Transverse colon (tissue), 4 donors: ENCODE data around the gene HNF1B. TPM values are rescaled to one million over a fixed set of nuclear protein-coding genes. Genes with fewer than 3 reads are reported as not detected.

Experiments
- DNase-seq: peaks from one replicate; pipeline ENCODE4 v3.0.0-alpha.2; 2019
- H3K27ac ChIP-seq, 4 donors: fragments of 200-600 bp; sonication (generic); 2 replicates each; pipeline ENCODE4 v1.5.1; 2016 to 2018; ENCODE audit warnings: inconsistent platforms in 4 of 4
- H3K27me3 ChIP-seq: fragments of 200-600 bp; sonication (generic); 2 replicates; pipeline ENCODE4 v1.5.1; 2017; ENCODE audit warnings: inconsistent platforms
- H3K36me3 ChIP-seq, 4 donors: fragments of 200-600 bp; sonication (generic); 2 replicates each; pipeline ENCODE4 v1.5.1; 2017 to 2019; ENCODE audit warnings: inconsistent platforms in 4 of 4
- H3K4me1 ChIP-seq, 4 donors: fragments of 200-600 bp; sonication (generic); 2 replicates each; pipeline ENCODE4 v1.5.1; 2017 to 2020; ENCODE audit warnings: inconsistent platforms in 4 of 4
- H3K4me3 ChIP-seq, 4 donors: fragments of 200-600 bp; sonication (generic); 1 replicate in 1 of 4; 2 replicates in 3 of 4; pipeline versions ENCODE4 v1.5.1 to v1.6.1; 2017 to 2019; ENCODE audit warnings: inconsistent platforms in 4 of 4
- H3K9me3 ChIP-seq, 2 donors: fragments of 200-600 bp; sonication (generic); 2 replicates each; pipeline ENCODE4 v1.5.1; 2017 to 2019; ENCODE audit warnings: inconsistent platforms in 2 of 2
- CTCF ChIP-seq, 5 experiments: fragments of 200-600 bp in 3 of 5; fragments of 450-650 bp in 2 of 5; sonication (generic) in 3 of 5; IDR thresholded peaks; 1 replicate in 2 of 5; 2 replicates in 3 of 5; pipeline ENCODE4 v1.5.1; 2016 to 2017; ENCODE audit warnings: antibody characterized with exemption in 5 of 5, inconsistent platforms in 3 of 5, mild to moderate bottlenecking in 2 of 5, moderate library complexity in 1 of 5
- EP300 ChIP-seq: sonication (generic); formaldehyde crosslinking; IDR thresholded peaks from one replicate; pipeline ENCODE4 v1.6.1; 2017; ENCODE audit warnings: antibody characterized with exemption, low read depth
- POLR2A ChIP-seq: fragments of 450-650 bp; IDR thresholded peaks from one replicate; pipeline ENCODE4 v1.6.1; 2016; ENCODE audit warnings: antibody characterized with exemption, mild to moderate bottlenecking, moderate library complexity
- POLR2AphosphoS5 ChIP-seq, 3 donors: sonication (generic); formaldehyde crosslinking; IDR thresholded peaks; one replicate each; pipeline ENCODE4 v1.6.1; 2016; ENCODE audit warnings: antibody characterized with exemption in 3 of 3
- WGBS, 2 donors: methylation state at CpG; one replicate each; pipeline ENCODE4 v1.1.5; 2018; ENCODE audit warnings: low coverage in 1 of 2; 5-methylcytosine and 5-hydroxymethylcytosine counted together
- in situ Hi-C, 4 donors: fragments of 200-750 bp; cut with MboI; loops; one replicate each; pipeline versions ENCODE4 v1.15.0 to v1.15.1; 2017; ENCODE audit warnings: low sequenced_read_pairs in 3 of 4, low pct_ligation_motif_present in 1 of 4, low pct_unique_long_range_greater_than_20kb in 1 of 4
- intact Hi-C: fragments of 100-400 bp; cut with DNase I; formaldehyde crosslinking; loops from one replicate; pipeline ENCODE4 v1.15.1; 2023; ENCODE audit warnings: low total_unique reads
- total RNA-seq, 4 donors: library from RNA; depleted of rRNA; stranded (reverse); fragments of >200 nt; gene quantifications; one replicate each; pipeline ENCODE4 v1.1.0, GENCODE V29; 2016

HNF1B gene
- total RNA-seq, 4 donors from 2014 or later: 22.7 to 35.2 (median 24.9) TPM

GRCh38 chr17:37732316-37732715, 12.5 kb downstream of the HNF1B start:
- DNase-seq: no peak
- Histone ChIP-seq H3K9me3 (no peaks in the 10 kb centered on the region), H3K27me3 (peaks cover 20% of the 10 kb centered on the region), H3K4me1 (peaks cover 0 to 12% (median 6%) of the 10 kb centered on the region in 4 donors), H3K36me3 (peaks cover 0 to 7% (median 0%) of the 10 kb centered on the region in 4 donors), H3K4me3 (no peak overlapping the region), H3K27ac (no peak overlapping the region)
- TF ChIP-seq CTCF (IDR thresholded peaks at IDR 0.05): no peak
- TF ChIP-seq POLR2AphosphoS5 (IDR thresholded peaks at IDR 0.05): no peak
- TF ChIP-seq POLR2A: no peak
- no peak for TF ChIP-seq EP300
- in situ Hi-C loops: no loop called here
- intact Hi-C loops: no loop called here
- 75 to 80% methylated on average over 1 to 4 of the region's 4 CpGs for WGBS, 2 donors

GRCh38 chr17:37731056-37731455, 13.8 kb downstream of the HNF1B start:
- no peak for DNase-seq
- TF ChIP-seq EP300: no peak
- Histone ChIP-seq H3K4me1 (peaks cover 0 to 25% (median 19%) of the 10 kb centered on the region in 4 donors), H3K27ac (no peak overlapping the region), H3K9me3 (no peaks in the 10 kb centered on the region), H3K27me3 (peaks cover 9% of the 10 kb centered on the region), H3K36me3 (peaks cover 0 to 7% (median 0%) of the 10 kb centered on the region in 4 donors), H3K4me3 (no peak overlapping the region)
- intact Hi-C loops (no loop called here), in situ Hi-C loops (no loop called here)
- 78 to 86% methylated on average over 2 to 12 of the region's 12 CpGs for WGBS, 2 donors

- H3K27ac ChIP-seq: peak overlapping the region in 1 of 4 donors; percentile 9
- H3K27me3 ChIP-seq: no peaks in the 10 kb centered on the region
- in situ Hi-C loops (no loop called here), intact Hi-C loops (no loop called here)
- no peak for TF ChIP-seq POLR2AphosphoS5 (IDR thresholded peaks at IDR 0.05)
- TF ChIP-seq POLR2A: no peak
- no peak for TF ChIP-seq EP300
- no peak for TF ChIP-seq CTCF (IDR thresholded peaks at IDR 0.05)
- no peak for DNase-seq
- H3K4me3 ChIP-seq: no peak overlapping the region
- 41 to 83% methylated on average over 1 to 6 of the region's 6 CpGs for WGBS, 2 donors
- H3K36me3 ChIP-seq: peaks cover 0 to 7% (median 0%) of the 10 kb centered on the region in 4 donors
- no peaks in the 10 kb centered on the region for H3K9me3 ChIP-seq
- H3K4me1 ChIP-seq: peaks cover 5 to 35% (median 28%) of the 10 kb centered on the region in 4 donors
These were observed 15.0 kb downstream of the HNF1B start for GRCh38 chr17:37729905-37730304.

- no peaks in the 10 kb centered on the region for H3K27me3 ChIP-seq
- 54% methylated on average over 12 of the region's 12 CpGs; no CpG with 5 or more reads in 1 of the 2 donors for WGBS, 2 donors
- H3K36me3 ChIP-seq: peaks cover 0 to 3% (median 0%) of the 10 kb centered on the region in 4 donors
- in situ Hi-C loops (no loop called here), intact Hi-C loops (no loop called here)
- TF ChIP-seq POLR2AphosphoS5 (IDR thresholded peaks at IDR 0.05) (no peak), CTCF (IDR thresholded peaks at IDR 0.05) (no peak), POLR2A (no peak), EP300 (no peak)
- peaks cover 5 to 45% (median 37%) of the 10 kb centered on the region in 4 donors for H3K4me1 ChIP-seq
- H3K4me3 ChIP-seq: no peak overlapping the region
- no peaks in the 10 kb centered on the region for H3K9me3 ChIP-seq
- peak overlapping the region; percentile 74 to 83 (median 76) for H3K27ac ChIP-seq
- DNase-seq: peak; percentile 69
These were observed 17.8 kb downstream of the HNF1B start for GRCh38 chr17:37726891-37727675.
